Upper lobe of left lung (tissue), 4 donors: ENCODE results near the gene NUP214.

ENCODE experiments used
- CTCF ChIP-seq, 6 experiments: fragments of 450-650 bp in 4 of 6; fragments of 200-600 bp in 2 of 6; sonication (generic) in 2 of 6; IDR thresholded peaks; one replicate each; pipeline ENCODE4 v1.5.1; 2016 to 2019; ENCODE audit warnings: antibody characterized with exemption in 6 of 6
- POLR2AphosphoS5 ChIP-seq, 2 donors: sonication (generic); formaldehyde crosslinking; IDR thresholded peaks; one replicate each; pipeline ENCODE4 v1.5.1; 2017; ENCODE audit warnings: antibody characterized with exemption in 2 of 2

- TF ChIP-seq POLR2AphosphoS5 (IDR thresholded peaks at IDR 0.05) (no peak), CTCF (IDR thresholded peaks at IDR 0.05) (no peak)
Measured at GRCh38 chr9:131273856-131274673, 148.7 kb downstream of the NUP214 start.
